Ishikawa (cell line): ENCODE data around the gene SAP25.

Source experiments
- EGR1 ChIP-seq: IDR thresholded peaks from 2 replicates; pipeline ENCODE4 v1.6.1; 2012
- TCF12 ChIP-seq: IDR thresholded peaks from 2 replicates; pipeline ENCODE4 v1.6.1; 2012; ENCODE audit warnings: low read depth

- TF ChIP-seq EGR1 (no peak), TCF12 (no peak)
Observed at GRCh38 chr7:100600730-100601038, 27.0 kb upstream of the SAP25 start.
